H1 (cell line): ENCODE measurements around the gene SEC16A. TPM values are rescaled to one million over a fixed set of nuclear protein-coding genes. Genes with fewer than 3 reads are reported as not detected.

Experiments used
- CTCF ChIA-PET: fragments of 300-600 bp; sonication (Branson Sonifier 250); formaldehyde crosslinking; loops from one replicate; lab custom pipeline; 2021; ENCODE audit not compliant: partially characterized antibody; lab: Charles Lee
- POLR2A ChIA-PET: fragments of 300-600 bp; sonication (Branson Sonifier 250); formaldehyde crosslinking; loops from one replicate; lab custom pipeline; 2021; ENCODE audit warnings: inconsistent platforms; ENCODE audit not compliant: partially characterized antibody; lab: Charles Lee
- DNase-seq, 2 experiments: peaks; one replicate each; pipeline versions ENCODE4 v3.0.0 to v3.0.0-alpha.2; 2010 to 2022; ENCODE audit warnings: low spot score in 2 of 2, low read depth in 1 of 2, mixed read lengths in 1 of 2
- FAIRE-seq: peaks from 2 replicates; lab custom pipeline; 2011; peaks lifted over from hg19 to GRCh38; lab: Jason Lieb, UNC
- H2AFZ ChIP-seq: 2 replicates; pipeline ENCODE4 v1.8.1; 2012; ENCODE audit warnings: low read length, inconsistent platforms
- H2AK5ac ChIP-seq: 2 replicates; pipeline ENCODE4 v1.6.1; 2013; ENCODE audit warnings: low read depth, low read length
- H2BK120ac ChIP-seq: replicated peaks from 2 replicates; pipeline ENCODE3; 2013; ENCODE audit warnings: low read depth, low read length, inconsistent platforms
- H2BK12ac ChIP-seq: 2 replicates; pipeline ENCODE4 v1.6.1; 2013; ENCODE audit warnings: low read depth, low read length
- H2BK15ac ChIP-seq: 2 replicates; pipeline ENCODE4 v1.6.1; 2013; ENCODE audit warnings: low read length
- H2BK20ac ChIP-seq: 2 replicates; pipeline ENCODE4 v1.6.1; 2013; ENCODE audit warnings: low read length
- H2BK5ac ChIP-seq: 2 replicates; pipeline ENCODE4 v1.6.1; 2013; ENCODE audit warnings: low read depth, low read length
- H3K14ac ChIP-seq: 2 replicates; pipeline ENCODE4 v1.6.1; 2013; ENCODE audit warnings: inconsistent platforms; ENCODE audit not compliant: insufficient read length
- H3K18ac ChIP-seq: 2 replicates; pipeline ENCODE4 v1.6.1; 2013; ENCODE audit warnings: low read length; ENCODE audit errors: extremely low read depth
- H3K23ac ChIP-seq: 2 replicates; pipeline ENCODE4 v1.6.1; 2013; ENCODE audit warnings: inconsistent platforms; ENCODE audit not compliant: insufficient read length
- H3K23me2 ChIP-seq: 2 replicates; pipeline ENCODE4 v1.6.1; 2013; ENCODE audit warnings: low read depth, low read length
- H3K27ac ChIP-seq: 2 replicates; pipeline ENCODE4 v1.6.1; 2011; ENCODE audit warnings: low read depth, low read length, inconsistent platforms
- H3K27me3 ChIP-seq, 4 experiments: replicated peaks in 1 of 4; 1 replicate in 1 of 4; 2 replicates in 3 of 4; pipeline versions ENCODE4 v1.6.1 to v1.8.1; 2011 to 2013; ENCODE audit warnings: low read length in 3 of 4, mild to moderate bottlenecking in 3 of 4, inconsistent platforms in 2 of 4, mixed read lengths in 2 of 4, moderate library complexity in 1 of 4; ENCODE audit not compliant: control insufficient read depth in 3 of 4, insufficient read depth in 3 of 4; ENCODE audit errors: extremely low read depth in 1 of 4
- H3K36me3 ChIP-seq, 4 experiments: 2 replicates each; pipeline versions ENCODE4 v1.6.1 to v1.8.1; 2011 to 2013; ENCODE audit warnings: mild to moderate bottlenecking in 4 of 4, low read length in 3 of 4, moderate library complexity in 2 of 4, control low read depth in 1 of 4, inconsistent platforms in 1 of 4; ENCODE audit not compliant: insufficient read depth in 4 of 4, control insufficient read depth in 2 of 4
- H3K4ac ChIP-seq: replicated peaks from 2 replicates; pipeline ENCODE3; 2013; ENCODE audit warnings: low read length, low read depth, mixed read lengths, inconsistent platforms; ENCODE audit not compliant: insufficient read length
- H3K4me1 ChIP-seq, 4 experiments: replicated peaks in 1 of 4; 1 replicate in 1 of 4; 2 replicates in 3 of 4; pipeline versions ENCODE4 v1.6.1 to v1.8.1; 2011 to 2013; ENCODE audit warnings: low read length in 3 of 4, inconsistent platforms in 2 of 4, mixed read lengths in 1 of 4; ENCODE audit not compliant: insufficient read depth in 4 of 4, control insufficient read depth in 3 of 4
- H3K4me2 ChIP-seq, 2 experiments: 2 replicates each; pipeline versions ENCODE4 v1.6.1 to v1.8.1; 2011 to 2013; ENCODE audit warnings: low read depth in 2 of 2, low read length in 2 of 2, control low read depth in 1 of 2, inconsistent platforms in 1 of 2, mild to moderate bottlenecking in 1 of 2; ENCODE audit not compliant: insufficient read depth in 1 of 2
- H3K4me3 ChIP-seq, 4 experiments: fragments of 200-600, 300-600 bp in 1 of 4; sonication (generic), shearing (Covaris generic), sonication (Bioruptor Twin) in 1 of 4; 2 replicates each; pipeline versions ENCODE4 v1.5.1 to v1.8.1; 2011 to 2016; ENCODE audit warnings: low read length in 4 of 4, low read depth in 3 of 4, control low read depth in 2 of 4, inconsistent platforms in 2 of 4, mild to moderate bottlenecking in 2 of 4, mixed read lengths in 1 of 4, moderate library complexity in 1 of 4; ENCODE audit not compliant: insufficient read depth in 2 of 4; ENCODE audit errors: extremely low read depth in 1 of 4
- H3K56ac ChIP-seq: replicated peaks from 2 replicates; pipeline ENCODE3; 2013; ENCODE audit warnings: low read depth, mild to moderate bottlenecking, mixed read lengths, low read length, inconsistent platforms; ENCODE audit not compliant: insufficient read length
- H3K79me1 ChIP-seq: 2 replicates; pipeline ENCODE4 v1.6.1; 2013; ENCODE audit warnings: low read depth, low read length, control low read depth
- H3K79me2 ChIP-seq, 2 experiments: 2 replicates each; pipeline versions ENCODE4 v1.6.1 to v1.8.1; 2012 to 2013; ENCODE audit warnings: low read length in 2 of 2, mild to moderate bottlenecking in 2 of 2, inconsistent platforms in 1 of 2; ENCODE audit not compliant: insufficient read depth in 2 of 2, control insufficient read depth in 1 of 2
- H3K9ac ChIP-seq, 4 experiments: replicated peaks in 1 of 4; 1 replicate in 1 of 4; 2 replicates in 3 of 4; pipeline versions ENCODE4 v1.6.1 to v1.8.1; 2011 to 2013; ENCODE audit warnings: low read depth in 3 of 4, low read length in 3 of 4, control low read depth in 2 of 4, mild to moderate bottlenecking in 2 of 4, moderate library complexity in 2 of 4, inconsistent platforms in 1 of 4; ENCODE audit errors: extremely low read depth in 1 of 4
- H3K9me3 ChIP-seq, 2 experiments: 2 replicates each; pipeline versions ENCODE4 v1.6.1 to v1.8.1; 2012 to 2013; ENCODE audit warnings: mild to moderate bottlenecking in 2 of 2, moderate library complexity in 2 of 2, control low read depth in 1 of 2, inconsistent platforms in 1 of 2, low read depth in 1 of 2, low read length in 1 of 2, mixed read lengths in 1 of 2; ENCODE audit not compliant: insufficient read depth in 2 of 2
- H4K20me1 ChIP-seq, 2 experiments: replicated peaks in 1 of 2; 2 replicates each; pipeline versions ENCODE3 to v1.8.1; 2011 to 2013; ENCODE audit warnings: inconsistent platforms in 2 of 2, low read length in 2 of 2, mild to moderate bottlenecking in 1 of 2; ENCODE audit not compliant: insufficient read depth in 2 of 2, control insufficient read depth in 1 of 2
- H4K5ac ChIP-seq: 2 replicates; pipeline ENCODE4 v1.6.1; 2013; ENCODE audit warnings: low read length, low read depth, mixed read lengths, inconsistent platforms; ENCODE audit not compliant: insufficient read length
- H4K8ac ChIP-seq: 2 replicates; pipeline ENCODE4 v1.8.0; 2013; ENCODE audit warnings: mild to moderate bottlenecking, moderate library complexity, low read length, inconsistent platforms; ENCODE audit not compliant: insufficient read depth; ENCODE audit errors: extremely low read depth
- H4K91ac ChIP-seq: replicated peaks from 2 replicates; pipeline ENCODE3; 2013; ENCODE audit warnings: low read length, mixed read lengths, inconsistent platforms; ENCODE audit not compliant: insufficient read length
- ASH2L ChIP-seq: fragments of 200-600, 300-600 bp; sonication (generic); IDR thresholded peaks from one replicate; pipeline ENCODE4 v1.7.1; 2017; ENCODE audit warnings: low read length
- EZH2 ChIP-seq: fragments of 200-600 bp; sonication (generic); IDR thresholded peaks from 2 replicates; pipeline ENCODE4 v1.7.1; 2012; ENCODE audit warnings: low read depth, mild to moderate bottlenecking, moderate library complexity, low read length, inconsistent platforms; ENCODE audit not compliant: severe bottlenecking
- JUND ChIP-seq: IDR thresholded peaks from 2 replicates; pipeline ENCODE4 v1.6.1; 2011; ENCODE audit warnings: mild to moderate bottlenecking, improper control_type of control experiment, low read length
- POU5F1 ChIP-seq: IDR thresholded peaks from 2 replicates; pipeline ENCODE4 v1.6.1; 2011; ENCODE audit warnings: low read depth, mild to moderate bottlenecking, low read length, moderate library complexity
- SP2 ChIP-seq: IDR thresholded peaks from 2 replicates; pipeline ENCODE4 v1.6.1; 2012; ENCODE audit warnings: mild to moderate bottlenecking, low read length, inconsistent platforms
- WGBS, 2 experiments: shearing (Covaris generic) in 1 of 2; methylation state at CpG; one replicate each; pipeline versions ENCODE4 v1.1.6 to v1.1.7; 2013 to 2015; ENCODE audit warnings: low lambda C conversion rate in 2 of 2, mixed read lengths in 2 of 2, inconsistent platforms in 1 of 2, low coverage in 1 of 2, missing lambda C conversion rate in 1 of 2; ENCODE audit not compliant: insufficient replicate concordance in 2 of 2, insufficient coverage in 1 of 2, insufficient read length in 1 of 2; ENCODE audit errors: extremely low coverage in 1 of 2, missing lambda C conversion rate in 1 of 2; 5-methylcytosine and 5-hydroxymethylcytosine counted together
- polyA plus RNA-seq, 7 experiments: library from polyadenylated mRNA; depleted of rRNA in 3 of 7; stranded (reverse) in 5 of 7; unstranded in 2 of 7; fragments of >200 nt in 5 of 7; fragments of 200-250 nt in 2 of 7; gene quantifications; 1 replicate in 5 of 7; 2 replicates in 1 of 7; 4 replicates in 1 of 7; pipeline versions ENCODE4 v1.2.1 to v1.2.3, GENCODE V29; 2011 to 2013; ENCODE audit warnings: missing spikeins in 2 of 7, mixed read lengths in 2 of 7
- total RNA-seq: library from RNA; stranded (reverse); fragmentation: NEBNext Ultra II Directional; extraction: Animal tissue kit (Norgen Biotek cat#: 25700); gene quantifications from 2 replicates; pipeline ENCODE4 v1.2.1, GENCODE V29; 2021
- TF ChIP-seq, protein P1 (sequence below), 3 experiments: IDR thresholded peaks; 1 replicate in 2 of 3; 2 replicates in 1 of 3; pipeline versions ENCODE4 v1.5.1 to v1.6.1; 2011; ENCODE audit warnings: low read length in 3 of 3, mild to moderate bottlenecking in 3 of 3, inconsistent platforms in 2 of 3, low read depth in 1 of 3, moderate library complexity in 1 of 3; ENCODE audit not compliant: insufficient read depth in 1 of 3; ENCODE audit errors: control extremely low read depth in 1 of 3
- TF ChIP-seq, protein P2 (sequence below): IDR thresholded peaks from 2 replicates; pipeline ENCODE4 v1.6.1; 2011; ENCODE audit warnings: low read length, improper control_type of control experiment

Gene SEC16A
- total and polyA plus RNA-seq, 2 of the 8 experiments (the other 6 are each of a cell fraction or from before 2014, with no cell fraction given) = 21.6 to 49.0 TPM

DNA sequence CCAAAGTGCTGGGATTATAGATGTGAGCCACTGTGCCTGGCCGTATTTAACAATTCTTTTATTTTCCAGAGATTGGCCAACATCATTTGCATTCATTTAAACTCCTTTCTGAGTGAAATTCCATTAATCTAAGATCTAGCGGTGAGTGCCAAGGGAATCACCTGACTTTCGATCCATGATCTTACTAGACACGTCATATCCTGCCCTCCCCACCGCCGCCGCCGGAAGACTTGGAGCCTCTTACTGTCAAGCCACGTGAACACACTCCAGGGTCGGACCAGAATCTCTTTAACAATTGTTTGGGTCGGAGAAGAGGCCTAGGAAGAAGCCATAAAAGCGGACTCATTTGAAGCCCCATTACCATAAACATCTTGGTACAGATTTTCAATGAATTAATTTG lies 56.1 kb downstream of the SEC16A start:
- Histone ChIP-seq H3K9ac (no peak overlapping the region), H3K23ac (no peak overlapping the region), H2AK5ac (no peak overlapping the region), H2BK15ac (no peak overlapping the region), H3K9me3 (no peaks in the 10 kb centered on the region), H2AFZ (no peak overlapping the region), H2BK5ac (no peak overlapping the region), H3K56ac (no peak overlapping the region), H3K4ac (no peak overlapping the region), H4K5ac (no peak overlapping the region), H3K4me1 (no peaks in the 10 kb centered on the region), H3K79me2 (no peaks in the 10 kb centered on the region), H4K91ac (no peak overlapping the region), H2BK12ac (no peak overlapping the region), H3K27ac (no peak overlapping the region), H3K23me2 (no peaks in the 10 kb centered on the region), H3K27me3 (no peaks in the 10 kb centered on the region), H2BK120ac (no peak overlapping the region), H4K8ac (no peak overlapping the region), H2BK20ac (no peak overlapping the region), H3K36me3 (peaks cover 12 to 32% (median 23%) of the 10 kb centered on the region in 4 experiments; a peak in 6 of 8 replicates), H3K18ac (no peak overlapping the region), H4K20me1 (peaks cover 3% of the 10 kb centered on the region in 2 experiments), H3K4me3 (no peak overlapping the region), H3K79me1 (no peaks in the 10 kb centered on the region), H3K4me2 (no peak overlapping the region), H3K14ac (no peak overlapping the region)
- DNase-seq (no peak), FAIRE-seq (no peak)
- CTCF ChIA-PET = interaction anchor here (0.7 to 1.2 kb wide), 2 partner anchors 51 to 171 kb away, joined by 3 read pairs; no protein-coding TSS in a partner anchor
- POLR2A ChIA-PET = interaction anchor here (0.6 to 4.0 kb wide), 5 partner anchors 9 to 746 kb away, joined by 3 to 26 read pairs (median 3); partner anchors contain the start of genes DNLZ, ENTR1 and PMPCA
- WGBS, 2 experiments = 92% methylated on average over 12 of the region's 12 CpGs; no CpG with 5 or more reads in 1 of the 2 experiments
- TF ChIP-seq, protein P1, sequence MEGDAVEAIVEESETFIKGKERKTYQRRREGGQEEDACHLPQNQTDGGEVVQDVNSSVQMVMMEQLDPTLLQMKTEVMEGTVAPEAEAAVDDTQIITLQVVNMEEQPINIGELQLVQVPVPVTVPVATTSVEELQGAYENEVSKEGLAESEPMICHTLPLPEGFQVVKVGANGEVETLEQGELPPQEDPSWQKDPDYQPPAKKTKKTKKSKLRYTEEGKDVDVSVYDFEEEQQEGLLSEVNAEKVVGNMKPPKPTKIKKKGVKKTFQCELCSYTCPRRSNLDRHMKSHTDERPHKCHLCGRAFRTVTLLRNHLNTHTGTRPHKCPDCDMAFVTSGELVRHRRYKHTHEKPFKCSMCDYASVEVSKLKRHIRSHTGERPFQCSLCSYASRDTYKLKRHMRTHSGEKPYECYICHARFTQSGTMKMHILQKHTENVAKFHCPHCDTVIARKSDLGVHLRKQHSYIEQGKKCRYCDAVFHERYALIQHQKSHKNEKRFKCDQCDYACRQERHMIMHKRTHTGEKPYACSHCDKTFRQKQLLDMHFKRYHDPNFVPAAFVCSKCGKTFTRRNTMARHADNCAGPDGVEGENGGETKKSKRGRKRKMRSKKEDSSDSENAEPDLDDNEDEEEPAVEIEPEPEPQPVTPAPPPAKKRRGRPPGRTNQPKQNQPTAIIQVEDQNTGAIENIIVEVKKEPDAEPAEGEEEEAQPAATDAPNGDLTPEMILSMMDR (IDR thresholded peaks at IDR 0.05; ENCODE audit: control extremely low read depth in 1 of 3, insufficient read depth in 1 of 3, low read depth in 1 of 3, low read length in 3 of 3) = no peak
- TF ChIP-seq SP2 (no peak), POU5F1 (no peak), ASH2L (no peak), JUND (no peak), EZH2 (no peak)
- TF ChIP-seq, protein P2, sequence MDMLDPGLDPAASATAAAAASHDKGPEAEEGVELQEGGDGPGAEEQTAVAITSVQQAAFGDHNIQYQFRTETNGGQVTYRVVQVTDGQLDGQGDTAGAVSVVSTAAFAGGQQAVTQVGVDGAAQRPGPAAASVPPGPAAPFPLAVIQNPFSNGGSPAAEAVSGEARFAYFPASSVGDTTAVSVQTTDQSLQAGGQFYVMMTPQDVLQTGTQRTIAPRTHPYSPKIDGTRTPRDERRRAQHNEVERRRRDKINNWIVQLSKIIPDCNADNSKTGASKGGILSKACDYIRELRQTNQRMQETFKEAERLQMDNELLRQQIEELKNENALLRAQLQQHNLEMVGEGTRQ = no peak
